ENCODE data around the gene ADSL. TPM values are rescaled to one million over a fixed set of nuclear protein-coding genes. Genes with fewer than 3 reads are reported as not detected.

Gene ADSL
- polyA plus RNA-seq, 2 donors = 22.0 to 33.3 TPM

DNA sequence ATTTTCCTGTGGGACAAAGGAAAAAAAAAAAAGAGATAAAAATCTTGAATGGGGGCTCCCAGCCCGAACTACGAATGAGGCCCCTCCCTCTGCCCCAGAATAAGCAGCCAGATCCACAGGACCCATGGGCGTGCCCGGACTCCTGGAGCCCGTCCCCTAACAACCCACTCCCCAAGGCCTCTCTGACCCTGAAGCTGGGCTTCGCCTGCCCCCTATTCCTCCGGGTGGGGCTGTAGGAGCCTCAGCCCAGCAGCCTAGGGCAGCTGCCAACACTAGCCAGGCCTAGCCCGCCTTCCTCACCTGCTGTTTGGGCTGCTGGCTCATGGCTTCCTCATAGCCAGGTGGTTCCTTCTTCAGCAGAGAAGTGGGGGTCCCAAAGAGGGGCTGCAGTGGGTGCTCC is 70.7 kb downstream of the ADSL start:
- WGBS, 2 donors = 93 to 95% methylated on average over 8 of the region's 8 CpGs
- Histone ChIP-seq H3K36me3 (ENCODE audit: control insufficient read depth in 2 of 2, insufficient read depth in 2 of 2, low read length in 1 of 2) (peaks cover 20 to 36% of the 10 kb centered on the region in 2 donors), H3K27ac (ENCODE audit: low read depth in 2 of 2, low read length in 1 of 2) (no peak overlapping the region), H3K27me3 (ENCODE audit: control insufficient read depth in 1 of 2, insufficient read depth in 2 of 2, low read length in 2 of 2) (no peaks in the 10 kb centered on the region), H3K9me3 (ENCODE audit: control insufficient read depth in 2 of 2, insufficient read depth in 1 of 2, low read depth in 1 of 2, low read length in 1 of 2) (no peaks in the 10 kb centered on the region), H3K4me1 (ENCODE audit: control insufficient read depth in 2 of 2, insufficient read depth in 2 of 2, low read length in 1 of 2) (peaks cover 0 to 3% of the 10 kb centered on the region in 2 donors), H3K4me3 (ENCODE audit: low read depth in 1 of 2, low read length in 2 of 2) (no peak overlapping the region)

DNA sequence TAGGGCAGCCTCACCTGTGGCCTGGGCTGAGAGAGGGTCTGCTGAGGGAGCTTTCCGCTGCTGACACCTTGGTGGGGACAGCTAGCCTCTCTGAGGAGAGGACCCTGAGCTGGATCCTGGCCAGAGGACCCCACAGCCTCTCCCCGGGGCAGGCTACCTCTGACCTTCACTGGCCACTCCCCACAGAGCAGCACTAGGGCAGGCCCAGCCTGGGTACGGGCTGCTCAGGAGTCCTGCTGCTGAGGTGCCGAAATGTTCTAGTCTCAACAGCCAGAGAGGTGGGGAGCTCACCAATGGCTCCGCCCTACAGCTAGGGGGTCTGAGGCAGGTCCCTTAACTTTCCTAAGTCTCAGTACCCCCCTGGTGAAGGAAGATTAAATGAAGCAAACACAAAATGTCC is 71.6 kb downstream of the ADSL start:
- no peak overlapping the region for H3K4me3 ChIP-seq (ENCODE audit: low read depth in 1 of 2, low read length in 2 of 2)
- peaks cover 20 to 44% of the 10 kb centered on the region in 2 donors for H3K36me3 ChIP-seq (ENCODE audit: control insufficient read depth in 2 of 2, insufficient read depth in 2 of 2, low read length in 1 of 2)
- no peaks in the 10 kb centered on the region for H3K9me3 ChIP-seq (ENCODE audit: control insufficient read depth in 2 of 2, insufficient read depth in 1 of 2, low read depth in 1 of 2, low read length in 1 of 2)
- H3K27me3 ChIP-seq (ENCODE audit: control insufficient read depth in 1 of 2, insufficient read depth in 2 of 2, low read length in 2 of 2) = no peaks in the 10 kb centered on the region
- WGBS, 2 donors = 93% methylated on average over 5 of the region's 5 CpGs
- peaks cover 0 to 3% of the 10 kb centered on the region in 2 donors for H3K4me1 ChIP-seq (ENCODE audit: control insufficient read depth in 2 of 2, insufficient read depth in 2 of 2, low read length in 1 of 2)
- no peak overlapping the region for H3K27ac ChIP-seq (ENCODE audit: low read depth in 2 of 2, low read length in 1 of 2)

DNA sequence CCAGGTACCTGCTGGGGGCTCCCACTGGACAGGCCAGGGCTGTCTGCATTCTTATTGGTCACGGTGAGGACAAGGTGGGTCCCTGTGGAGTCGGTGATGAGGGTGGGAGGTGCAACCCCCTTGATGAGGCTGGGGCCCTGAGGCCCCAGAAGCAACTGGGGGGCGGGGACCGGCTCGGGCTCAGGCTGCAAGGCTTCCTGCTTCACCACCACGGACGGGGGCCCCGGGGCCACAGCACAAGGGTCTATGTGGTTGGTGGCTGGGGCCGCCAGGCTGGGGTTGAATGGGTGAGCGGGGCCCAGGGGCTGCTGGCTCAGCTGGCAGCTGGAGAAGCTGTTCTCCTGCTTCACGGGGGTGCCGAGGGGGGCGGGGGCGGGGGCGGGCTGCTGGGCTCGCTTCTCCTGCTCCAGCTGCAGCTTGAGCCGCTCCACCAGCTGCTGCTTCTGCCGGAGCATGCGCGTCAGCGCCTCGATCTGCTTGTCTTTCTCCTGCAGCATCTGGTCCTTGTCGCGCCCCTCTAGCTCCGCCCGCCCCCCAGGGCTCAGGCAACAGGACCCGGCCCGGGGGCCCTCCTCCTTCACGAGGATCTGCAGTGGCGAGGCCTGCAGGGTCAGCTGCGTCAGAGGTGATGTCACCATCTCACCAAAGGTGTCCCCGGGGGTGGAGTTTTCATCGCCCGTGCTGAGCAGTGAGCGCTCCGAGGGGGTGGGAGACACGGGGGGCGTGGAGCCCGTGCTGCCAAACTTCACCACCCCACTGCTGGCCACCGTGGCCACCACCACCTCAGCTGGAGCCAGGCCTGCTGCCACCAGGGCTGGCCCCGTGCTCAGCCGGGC is 72.3 kb downstream of the ADSL start:
- no peaks in the 10 kb centered on the region for H3K9me3 ChIP-seq (ENCODE audit: control insufficient read depth in 2 of 2, insufficient read depth in 1 of 2, low read depth in 1 of 2, low read length in 1 of 2)
- H3K4me3 ChIP-seq (ENCODE audit: low read depth in 1 of 2, low read length in 2 of 2) = no peak overlapping the region
- peaks cover 20 to 51% of the 10 kb centered on the region in 2 donors for H3K36me3 ChIP-seq (ENCODE audit: control insufficient read depth in 2 of 2, insufficient read depth in 2 of 2, low read length in 1 of 2)
- H3K27me3 ChIP-seq (ENCODE audit: control insufficient read depth in 1 of 2, insufficient read depth in 2 of 2, low read length in 2 of 2) = no peaks in the 10 kb centered on the region
- no peak overlapping the region for H3K27ac ChIP-seq (ENCODE audit: low read depth in 2 of 2, low read length in 1 of 2)
- H3K4me1 ChIP-seq (ENCODE audit: control insufficient read depth in 2 of 2, insufficient read depth in 2 of 2, low read length in 1 of 2) = peaks cover 0 to 3% of the 10 kb centered on the region in 2 donors
- 75 to 82% methylated on average over 38 to 42 of the region's 42 CpGs for WGBS, 2 donors

DNA sequence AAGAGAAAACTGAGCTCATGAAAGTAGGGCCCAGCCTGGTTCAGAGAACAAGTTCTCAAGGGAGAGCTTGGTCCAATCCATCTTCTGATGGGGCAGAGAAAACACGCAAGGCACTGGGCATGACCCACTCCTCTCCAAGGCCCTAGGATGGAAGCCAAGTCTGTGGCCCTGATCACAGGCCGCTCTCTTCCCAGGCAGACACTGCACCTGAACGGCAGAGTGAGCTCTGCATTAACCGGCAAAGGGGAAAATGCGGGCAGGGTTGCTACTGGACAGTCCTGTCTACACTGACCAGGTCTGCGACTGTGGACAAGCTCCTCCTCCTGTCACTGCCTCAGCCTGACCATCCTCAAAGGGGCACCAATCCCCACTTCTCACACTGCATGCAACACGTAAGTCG is 73.4 kb downstream of the ADSL start:
- H3K4me3 ChIP-seq (ENCODE audit: low read depth in 1 of 2, low read length in 2 of 2) = no peak overlapping the region
- peaks cover 20 to 58% of the 10 kb centered on the region in 2 donors for H3K36me3 ChIP-seq (ENCODE audit: control insufficient read depth in 2 of 2, insufficient read depth in 2 of 2, low read length in 1 of 2)
- WGBS, 2 donors = 81 to 91% methylated on average over 8 of the region's 8 CpGs
- no peak overlapping the region for H3K27ac ChIP-seq (ENCODE audit: low read depth in 2 of 2, low read length in 1 of 2)
- no peaks in the 10 kb centered on the region for H3K9me3 ChIP-seq (ENCODE audit: control insufficient read depth in 2 of 2, insufficient read depth in 1 of 2, low read depth in 1 of 2, low read length in 1 of 2)
- H3K27me3 ChIP-seq (ENCODE audit: control insufficient read depth in 1 of 2, insufficient read depth in 2 of 2, low read length in 2 of 2) = no peaks in the 10 kb centered on the region
- H3K4me1 ChIP-seq (ENCODE audit: control insufficient read depth in 2 of 2, insufficient read depth in 2 of 2, low read length in 1 of 2) = peaks cover 0 to 3% of the 10 kb centered on the region in 2 donors

DNA sequence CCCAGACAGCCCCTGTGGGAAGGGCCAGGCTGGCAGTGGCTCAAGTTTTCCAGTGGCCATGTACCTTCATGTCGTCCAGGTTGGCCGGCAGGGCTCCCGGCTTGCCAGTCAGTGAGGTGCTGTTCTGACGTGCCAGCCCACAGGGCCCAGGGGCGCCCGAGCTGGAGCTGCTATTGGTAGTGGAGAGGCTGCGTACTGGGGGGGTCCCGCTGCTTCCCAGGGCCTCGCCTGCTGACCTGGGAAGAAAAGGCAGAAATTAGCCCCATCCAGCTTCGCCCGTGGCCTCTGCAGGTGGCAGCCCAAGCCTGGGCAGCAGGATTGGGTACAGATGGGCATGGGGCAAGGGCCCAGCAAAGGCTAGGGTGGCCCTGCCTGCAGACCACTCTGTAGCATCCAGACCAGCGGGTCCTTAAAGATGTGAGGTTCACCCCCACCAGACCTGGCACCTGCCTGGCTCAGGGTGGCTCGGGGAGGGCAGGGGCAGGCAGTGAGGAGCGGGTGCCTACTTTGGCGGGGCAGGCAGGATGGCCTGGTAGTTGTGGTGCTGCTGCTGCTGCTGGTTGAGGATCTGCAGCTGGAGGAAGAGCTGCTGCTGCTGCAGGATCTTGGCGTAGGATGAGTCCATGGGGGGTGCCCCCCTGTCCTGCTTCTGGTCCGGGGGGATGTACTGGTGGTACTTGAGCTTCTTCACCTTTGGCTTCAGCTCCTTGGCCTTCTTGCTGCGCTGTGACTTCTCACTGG is 74.2 kb downstream of the ADSL start:
- Histone ChIP-seq H3K4me3 (ENCODE audit: low read depth in 1 of 2, low read length in 2 of 2) (no peak overlapping the region), H3K9me3 (ENCODE audit: control insufficient read depth in 2 of 2, insufficient read depth in 1 of 2, low read depth in 1 of 2, low read length in 1 of 2) (no peaks in the 10 kb centered on the region), H3K27ac (ENCODE audit: low read depth in 2 of 2, low read length in 1 of 2) (no peak overlapping the region), H3K27me3 (ENCODE audit: control insufficient read depth in 1 of 2, insufficient read depth in 2 of 2, low read length in 2 of 2) (no peaks in the 10 kb centered on the region), H3K36me3 (ENCODE audit: control insufficient read depth in 2 of 2, insufficient read depth in 2 of 2, low read length in 1 of 2) (peaks cover 20 to 65% of the 10 kb centered on the region in 2 donors), H3K4me1 (ENCODE audit: control insufficient read depth in 2 of 2, insufficient read depth in 2 of 2, low read length in 1 of 2) (no peaks in the 10 kb centered on the region)
- WGBS, 2 donors = 86 to 90% methylated on average over 18 of the region's 18 CpGs

DNA sequence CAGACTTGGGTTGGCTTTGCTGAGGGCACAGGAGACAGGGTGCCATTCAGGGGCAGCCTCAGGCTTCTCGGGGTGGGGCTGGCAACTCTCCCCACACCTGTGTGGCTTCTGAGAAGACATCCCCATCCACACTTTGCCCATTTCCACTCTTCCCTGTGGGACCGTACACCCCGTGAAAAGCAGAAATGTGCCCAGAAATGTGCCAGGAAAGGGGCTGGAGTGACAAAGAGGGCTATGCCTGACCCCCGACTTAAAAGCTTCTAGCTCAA is 74.7 kb downstream of the ADSL start:
- no peaks in the 10 kb centered on the region for H3K9me3 ChIP-seq (ENCODE audit: control insufficient read depth in 2 of 2, insufficient read depth in 1 of 2, low read depth in 1 of 2, low read length in 1 of 2)
- no peak overlapping the region for H3K27ac ChIP-seq (ENCODE audit: low read depth in 2 of 2, low read length in 1 of 2)
- H3K27me3 ChIP-seq (ENCODE audit: control insufficient read depth in 1 of 2, insufficient read depth in 2 of 2, low read length in 2 of 2) = no peaks in the 10 kb centered on the region
- 87 to 88% methylated on average over 4 of the region's 4 CpGs for WGBS, 2 donors
- no peaks in the 10 kb centered on the region for H3K4me1 ChIP-seq (ENCODE audit: control insufficient read depth in 2 of 2, insufficient read depth in 2 of 2, low read length in 1 of 2)
- no peak overlapping the region for H3K4me3 ChIP-seq (ENCODE audit: low read depth in 1 of 2, low read length in 2 of 2)
- H3K36me3 ChIP-seq (ENCODE audit: control insufficient read depth in 2 of 2, insufficient read depth in 2 of 2, low read length in 1 of 2) = peaks cover 21 to 66% of the 10 kb centered on the region in 2 donors

DNA sequence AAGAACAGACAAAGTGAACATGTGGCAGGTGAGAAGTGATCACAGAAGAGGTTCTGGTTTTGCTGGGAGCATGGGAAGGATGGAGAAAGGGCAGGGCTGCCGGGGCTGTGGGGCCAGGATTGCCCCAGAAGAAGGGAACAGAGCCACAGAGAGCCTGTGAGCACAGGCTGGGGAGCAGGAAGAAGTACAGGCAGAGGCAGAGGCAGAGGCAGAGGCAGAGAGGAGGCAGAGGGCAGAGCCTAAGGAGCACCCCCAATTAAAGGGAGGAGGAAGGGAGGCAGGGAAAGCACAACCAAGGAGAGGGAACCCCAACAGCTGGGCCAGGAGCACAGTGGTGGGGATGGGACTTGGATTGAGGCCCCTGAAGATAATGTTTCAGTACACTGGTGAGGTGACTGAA is 75.6 kb downstream of the ADSL start:
- Histone ChIP-seq H3K4me3 (ENCODE audit: low read depth in 1 of 2, low read length in 2 of 2) (no peak overlapping the region), H3K27ac (ENCODE audit: low read depth in 2 of 2, low read length in 1 of 2) (no peak overlapping the region), H3K36me3 (ENCODE audit: control insufficient read depth in 2 of 2, insufficient read depth in 2 of 2, low read length in 1 of 2) (peaks cover 27 to 70% of the 10 kb centered on the region in 2 donors), H3K27me3 (ENCODE audit: control insufficient read depth in 1 of 2, insufficient read depth in 2 of 2, low read length in 2 of 2) (no peaks in the 10 kb centered on the region), H3K4me1 (ENCODE audit: control insufficient read depth in 2 of 2, insufficient read depth in 2 of 2, low read length in 1 of 2) (no peaks in the 10 kb centered on the region), H3K9me3 (ENCODE audit: control insufficient read depth in 2 of 2, insufficient read depth in 1 of 2, low read depth in 1 of 2, low read length in 1 of 2) (no peaks in the 10 kb centered on the region)
- 85 to 94% methylated on average over 1 of the region's 1 CpG for WGBS, 2 donors

DNA sequence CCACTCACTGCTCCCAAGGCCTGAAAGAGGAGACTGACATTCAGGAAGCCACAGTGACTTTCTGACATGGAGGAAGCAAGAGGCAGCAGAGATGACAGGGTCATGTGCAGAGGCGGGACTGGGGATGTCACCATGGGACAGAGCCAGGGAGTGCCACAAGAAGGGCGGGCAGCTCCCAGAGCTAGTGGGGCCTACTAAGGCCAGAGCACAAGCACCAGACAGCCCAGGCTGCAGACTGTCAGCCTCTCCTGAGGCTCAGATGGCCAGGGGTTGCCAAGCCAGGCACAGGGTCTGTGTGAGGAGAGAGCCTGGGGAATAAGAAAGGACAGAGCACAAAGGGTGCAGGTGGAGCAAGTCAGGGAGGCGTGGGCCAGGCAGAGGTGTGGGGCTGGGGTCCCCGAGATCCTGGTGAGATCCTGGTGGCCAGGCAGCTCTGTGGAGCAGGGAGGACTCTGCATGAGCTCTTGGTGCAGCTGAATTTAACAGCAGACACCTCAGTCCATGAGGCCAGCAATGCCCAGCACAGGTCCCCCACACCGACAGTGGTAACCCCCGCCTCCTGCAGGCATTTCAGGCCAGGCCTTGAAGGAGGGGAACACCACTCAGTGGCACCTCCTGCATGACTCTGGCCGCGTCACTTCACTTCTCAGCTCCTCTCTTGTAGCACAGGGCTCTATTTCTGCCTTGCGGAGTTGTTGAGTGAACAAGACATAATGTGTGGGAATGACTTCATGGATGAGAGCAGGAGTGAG is 76.4 kb downstream of the ADSL start:
- no peaks in the 10 kb centered on the region for H3K4me1 ChIP-seq (ENCODE audit: control insufficient read depth in 2 of 2, insufficient read depth in 2 of 2, low read length in 1 of 2)
- no peak overlapping the region for H3K4me3 ChIP-seq (ENCODE audit: low read depth in 1 of 2, low read length in 2 of 2)
- H3K27ac ChIP-seq (ENCODE audit: low read depth in 2 of 2, low read length in 1 of 2) = no peak overlapping the region
- no peaks in the 10 kb centered on the region for H3K9me3 ChIP-seq (ENCODE audit: control insufficient read depth in 2 of 2, insufficient read depth in 1 of 2, low read depth in 1 of 2, low read length in 1 of 2)
- no peaks in the 10 kb centered on the region for H3K27me3 ChIP-seq (ENCODE audit: control insufficient read depth in 1 of 2, insufficient read depth in 2 of 2, low read length in 2 of 2)
- H3K36me3 ChIP-seq (ENCODE audit: control insufficient read depth in 2 of 2, insufficient read depth in 2 of 2, low read length in 1 of 2) = peaks cover 28 to 70% of the 10 kb centered on the region in 2 donors
- 93% methylated on average over 9 of the region's 9 CpGs for WGBS, 2 donors

DNA sequence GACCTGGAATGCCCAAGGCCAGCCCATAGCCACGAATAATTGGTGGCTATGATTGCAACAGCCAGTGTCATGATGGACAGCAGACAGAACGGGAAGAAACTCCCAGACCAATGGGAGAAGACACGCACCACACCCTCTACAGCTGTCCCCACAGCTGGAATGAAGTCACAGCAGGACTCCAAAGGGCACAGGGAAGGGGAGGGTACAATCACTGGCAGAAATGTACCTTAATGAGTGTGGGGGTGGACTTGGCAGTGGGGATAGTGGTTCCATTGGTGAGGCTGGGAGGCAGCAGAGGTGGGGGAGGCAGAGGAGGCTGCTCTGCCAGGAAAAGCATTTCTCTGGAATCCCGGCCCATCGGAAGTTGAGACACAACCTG is 77.0 kb downstream of the ADSL start:
- Histone ChIP-seq H3K36me3 (ENCODE audit: control insufficient read depth in 2 of 2, insufficient read depth in 2 of 2, low read length in 1 of 2) (peaks cover 30 to 68% of the 10 kb centered on the region in 2 donors), H3K9me3 (ENCODE audit: control insufficient read depth in 2 of 2, insufficient read depth in 1 of 2, low read depth in 1 of 2, low read length in 1 of 2) (no peaks in the 10 kb centered on the region), H3K4me1 (ENCODE audit: control insufficient read depth in 2 of 2, insufficient read depth in 2 of 2, low read length in 1 of 2) (no peaks in the 10 kb centered on the region), H3K4me3 (ENCODE audit: low read depth in 1 of 2, low read length in 2 of 2) (no peak overlapping the region), H3K27ac (ENCODE audit: low read depth in 2 of 2, low read length in 1 of 2) (no peak overlapping the region), H3K27me3 (ENCODE audit: control insufficient read depth in 1 of 2, insufficient read depth in 2 of 2, low read length in 2 of 2) (no peaks in the 10 kb centered on the region)
- WGBS, 2 donors = 84 to 92% methylated on average over 5 of the region's 5 CpGs
